ENCODE data around the gene NABP1.

Gene NABP1

DNA sequence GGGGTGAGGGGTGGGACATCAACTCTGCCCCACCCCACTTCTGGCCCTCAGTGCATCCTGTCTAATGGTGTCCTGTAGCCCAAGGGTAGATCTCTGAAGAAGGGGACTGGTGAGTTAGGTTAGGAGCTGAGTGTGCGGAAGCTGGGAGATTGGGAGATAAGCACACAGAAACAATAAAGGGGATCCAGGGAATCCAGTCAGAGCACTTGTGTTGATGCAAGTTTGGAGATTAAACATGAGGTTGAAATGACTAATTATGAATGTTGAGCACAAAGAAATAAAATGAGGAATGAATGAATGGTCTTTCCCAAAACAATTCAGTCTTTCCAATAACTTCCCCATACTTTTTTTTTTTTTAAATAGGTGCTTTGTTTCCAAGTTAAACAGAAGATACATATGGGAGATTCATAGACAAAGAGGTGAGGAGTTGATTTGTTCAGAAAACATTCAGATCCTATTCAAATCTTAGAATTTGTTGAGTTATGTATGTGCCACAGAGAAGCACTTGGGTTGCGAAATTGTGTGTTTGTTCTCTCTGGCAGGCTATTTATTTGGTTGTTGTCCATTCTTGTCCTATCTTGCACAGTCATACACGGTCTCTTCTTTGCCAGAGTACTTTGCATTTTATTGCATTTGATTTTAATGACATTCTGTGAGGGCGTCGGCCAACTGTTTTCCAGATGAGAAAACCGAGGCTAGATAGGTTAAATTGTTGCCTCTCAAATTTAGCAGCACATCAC, 31.6 kb upstream of the NABP1 start:
- peak overlapping the region; percentile 84 for H3K27ac ChIP-seq
- peak; percentile 60 for DNase-seq (ENCODE audit: low spot score)
- TF ChIP-seq, protein P1, sequence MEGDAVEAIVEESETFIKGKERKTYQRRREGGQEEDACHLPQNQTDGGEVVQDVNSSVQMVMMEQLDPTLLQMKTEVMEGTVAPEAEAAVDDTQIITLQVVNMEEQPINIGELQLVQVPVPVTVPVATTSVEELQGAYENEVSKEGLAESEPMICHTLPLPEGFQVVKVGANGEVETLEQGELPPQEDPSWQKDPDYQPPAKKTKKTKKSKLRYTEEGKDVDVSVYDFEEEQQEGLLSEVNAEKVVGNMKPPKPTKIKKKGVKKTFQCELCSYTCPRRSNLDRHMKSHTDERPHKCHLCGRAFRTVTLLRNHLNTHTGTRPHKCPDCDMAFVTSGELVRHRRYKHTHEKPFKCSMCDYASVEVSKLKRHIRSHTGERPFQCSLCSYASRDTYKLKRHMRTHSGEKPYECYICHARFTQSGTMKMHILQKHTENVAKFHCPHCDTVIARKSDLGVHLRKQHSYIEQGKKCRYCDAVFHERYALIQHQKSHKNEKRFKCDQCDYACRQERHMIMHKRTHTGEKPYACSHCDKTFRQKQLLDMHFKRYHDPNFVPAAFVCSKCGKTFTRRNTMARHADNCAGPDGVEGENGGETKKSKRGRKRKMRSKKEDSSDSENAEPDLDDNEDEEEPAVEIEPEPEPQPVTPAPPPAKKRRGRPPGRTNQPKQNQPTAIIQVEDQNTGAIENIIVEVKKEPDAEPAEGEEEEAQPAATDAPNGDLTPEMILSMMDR (conservative IDR thresholded peaks at IDR 0.05; ENCODE audit: low read depth), result no peak
- ChIA-PET CTCF (interaction anchor here (0.7 kb wide), 1 partner anchor 171 kb away, joined by 5 read pairs; no protein-coding TSS in a partner anchor), POLR2A (ENCODE audit: low non-redundant PET) (interaction anchor here (0.5 kb wide), 1 partner anchor 32 kb away, joined by 5 read pairs; no protein-coding TSS in a partner anchor)

DNA sequence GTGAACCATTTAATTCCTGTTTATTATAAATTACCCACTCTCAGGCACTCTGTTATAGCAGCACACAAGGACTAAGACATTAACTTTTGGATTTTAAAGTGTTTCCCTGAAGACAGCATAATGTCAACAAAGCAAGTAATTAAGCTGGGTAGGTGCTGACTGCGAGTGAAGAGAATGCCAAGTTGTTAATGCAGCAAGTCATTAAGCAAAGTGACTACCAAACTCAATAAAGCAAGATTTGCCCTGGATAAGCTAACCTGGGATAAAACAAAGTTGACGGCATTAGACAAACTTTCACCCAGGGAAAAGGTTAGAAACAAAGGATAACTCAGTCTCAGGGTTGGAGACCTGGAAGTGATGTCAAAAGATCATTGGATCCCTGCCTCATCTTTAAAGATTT, 28.4 kb upstream of the NABP1 start:
- TF ChIP-seq, protein P1 (conservative IDR thresholded peaks at IDR 0.05; ENCODE audit: low read depth), result no peak
- ChIA-PET POLR2A (ENCODE audit: low non-redundant PET) (no interaction called here), CTCF (no interaction called here)
- no peak for DNase-seq (ENCODE audit: low spot score)
- H3K27ac ChIP-seq, result no peak overlapping the region

DNA sequence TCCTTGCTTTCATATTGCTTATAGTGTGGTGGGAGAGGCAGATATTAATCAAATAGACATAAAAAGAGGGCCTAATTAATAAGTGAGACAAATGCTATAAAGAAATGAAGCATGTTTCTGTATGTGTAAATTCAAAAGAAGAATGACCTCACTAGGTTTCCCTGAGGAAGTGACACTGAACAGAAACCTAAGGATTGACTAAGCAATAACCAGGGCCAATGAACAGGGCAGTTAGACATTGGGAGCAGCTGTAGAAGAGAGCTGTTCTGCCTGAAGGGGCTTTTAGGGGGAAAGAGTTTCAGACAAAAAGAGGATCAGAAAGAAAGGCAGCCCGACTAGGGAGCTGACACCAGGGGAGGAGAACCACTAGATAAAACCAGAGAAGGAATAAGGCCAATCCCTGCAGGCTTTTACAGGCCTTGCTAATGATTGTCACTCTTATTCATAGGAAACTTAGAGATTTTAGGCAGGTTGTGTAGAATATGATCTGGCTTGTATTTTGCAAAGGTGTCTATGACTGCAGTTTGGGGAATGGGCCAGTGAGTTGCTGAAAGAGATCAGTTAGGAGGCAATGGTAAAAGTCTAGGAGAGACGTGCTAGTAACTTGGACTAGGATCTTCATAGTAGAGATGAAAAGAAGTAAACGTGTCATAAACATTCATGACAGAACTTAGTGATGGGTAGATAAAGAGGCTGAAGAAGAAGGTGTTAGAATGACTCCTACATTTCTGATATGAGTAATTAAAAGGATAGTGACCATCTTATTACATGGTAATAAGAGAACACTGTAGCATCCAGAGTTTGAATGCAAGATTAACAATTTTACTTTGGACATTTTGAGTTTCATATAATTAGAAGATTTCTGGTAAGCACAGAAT, 26.8 kb upstream of the NABP1 start:
- TF ChIP-seq, protein P1 (conservative IDR thresholded peaks at IDR 0.05; ENCODE audit: low read depth), result no peak
- POLR2A ChIA-PET (ENCODE audit: low non-redundant PET), result no interaction called here
- CTCF ChIA-PET, result no interaction called here
- DNase-seq (ENCODE audit: low spot score), result no peak
- no peak overlapping the region for H3K27ac ChIP-seq

DNA sequence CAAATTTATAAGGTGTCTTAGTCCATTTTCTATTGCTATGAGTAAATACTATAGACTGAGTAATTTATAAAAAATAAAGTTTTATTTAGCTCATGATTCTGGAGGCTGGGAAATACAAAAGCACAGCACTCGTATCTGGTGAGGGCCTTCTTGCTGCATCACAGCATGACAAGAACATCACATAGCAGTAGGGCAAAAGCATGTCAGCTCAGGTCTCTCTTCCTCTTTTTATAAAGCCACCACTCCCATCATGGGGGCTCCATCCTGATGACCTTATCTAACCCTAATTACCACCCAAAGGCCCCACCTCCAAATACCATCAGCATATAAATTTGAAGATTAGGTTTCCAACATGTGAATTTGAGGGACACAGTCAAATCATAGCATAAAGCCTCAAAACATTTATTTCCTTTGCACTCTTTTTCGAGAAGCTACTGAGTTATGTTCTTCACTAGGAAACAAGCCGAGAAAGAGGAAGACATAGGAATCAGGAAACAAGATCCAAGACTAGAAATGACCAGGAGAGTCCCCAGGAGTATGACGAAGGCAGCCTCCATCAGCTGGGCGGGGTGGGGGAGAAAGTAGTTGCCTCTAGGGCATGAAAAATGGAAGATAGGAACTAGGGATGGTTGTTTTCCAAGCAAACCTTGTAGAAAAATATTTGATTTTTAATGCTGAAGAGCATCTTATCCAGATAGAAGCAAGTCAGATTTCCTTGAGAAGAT, 24.1 kb upstream of the NABP1 start:
- TF ChIP-seq, protein P1 (conservative IDR thresholded peaks at IDR 0.05; ENCODE audit: low read depth), result no peak
- H3K27ac ChIP-seq, result no peak overlapping the region

DNA sequence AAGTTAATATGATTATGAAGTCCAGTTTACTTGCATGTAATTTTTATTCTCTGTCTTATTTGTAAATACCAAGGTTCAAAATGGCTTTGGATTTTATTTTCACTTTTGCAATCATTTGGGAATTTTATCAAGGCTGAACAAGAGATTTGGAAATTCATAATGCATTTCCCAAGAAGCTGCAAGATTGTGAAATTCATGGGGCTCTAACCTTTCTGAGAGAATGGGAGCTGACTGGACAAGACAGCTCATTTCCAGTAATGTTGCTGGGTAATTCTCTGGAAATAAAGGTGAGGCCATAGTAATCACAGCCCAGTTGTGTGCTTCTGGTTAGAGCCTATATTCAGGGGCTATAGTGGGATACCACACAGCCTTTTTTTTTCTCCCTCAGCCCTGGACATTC, 21.5 kb upstream of the NABP1 start:
- CTCF ChIA-PET, result no interaction called here
- TF ChIP-seq, protein P1 (conservative IDR thresholded peaks at IDR 0.05; ENCODE audit: low read depth), result no peak
- POLR2A ChIA-PET (ENCODE audit: low non-redundant PET), result no interaction called here
- no peak overlapping the region for H3K27ac ChIP-seq
- DNase-seq (ENCODE audit: low spot score), result peak; percentile 38

More for the DNA sequence above, 24.1 kb upstream of the NABP1 start:
- no peak for DNase-seq (ENCODE audit: low spot score)
- POLR2A ChIA-PET (ENCODE audit: low non-redundant PET), result no interaction called here
- CTCF ChIA-PET, result no interaction called here

DNA sequence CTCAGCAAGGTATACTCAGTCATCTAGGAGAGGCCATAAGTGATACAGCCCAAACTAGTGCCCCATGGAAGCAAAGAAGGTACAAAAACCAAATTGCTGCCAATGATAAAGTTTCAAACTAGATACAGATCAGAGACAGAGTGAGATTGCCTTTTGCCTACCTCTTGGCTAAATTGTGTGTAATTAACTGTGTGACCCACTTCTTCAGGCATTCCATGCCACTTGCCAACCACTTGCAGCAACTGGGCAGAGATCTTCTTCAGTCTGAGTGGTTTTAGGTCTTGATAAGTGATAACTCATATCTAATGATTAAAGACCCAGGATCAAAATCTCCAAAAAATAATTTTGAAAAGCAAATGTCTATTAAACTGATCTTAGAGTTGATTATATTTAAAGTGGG, 21.1 kb upstream of the NABP1 start:
- ChIA-PET POLR2A (ENCODE audit: low non-redundant PET) (no interaction called here), CTCF (no interaction called here)
- TF ChIP-seq, protein P1 (conservative IDR thresholded peaks at IDR 0.05; ENCODE audit: low read depth), result no peak

More for the DNA sequence above, 21.1 kb upstream of the NABP1 start:
- DNase-seq (ENCODE audit: low spot score), result no peak
- no peak overlapping the region for H3K27ac ChIP-seq
